HG03558 (cell line): ENCODE measurements around the gene ANKRD49.
A peak's percentile ranks its signal among the peaks of the same experiment; 100 is the strongest.

ENCODE experiments used
- ATAC-seq: cut with Tn5 transposase; IDR thresholded peaks from one replicate; pipeline ENCODE4 v1.9.1; 2021; ENCODE audit warnings: moderate number of reproducible peaks; ENCODE audit not compliant: unreplicated experiment; ENCODE audit errors: extremely low read depth

Gene ANKRD49

GRCh38 chr11:94537031-94537600 is 43.3 kb downstream of the ANKRD49 start:
- no peak for ATAC-seq

GRCh38 chr11:94539420-94539819 is 45.6 kb downstream of the ANKRD49 start:
- no peak for ATAC-seq

DNA sequence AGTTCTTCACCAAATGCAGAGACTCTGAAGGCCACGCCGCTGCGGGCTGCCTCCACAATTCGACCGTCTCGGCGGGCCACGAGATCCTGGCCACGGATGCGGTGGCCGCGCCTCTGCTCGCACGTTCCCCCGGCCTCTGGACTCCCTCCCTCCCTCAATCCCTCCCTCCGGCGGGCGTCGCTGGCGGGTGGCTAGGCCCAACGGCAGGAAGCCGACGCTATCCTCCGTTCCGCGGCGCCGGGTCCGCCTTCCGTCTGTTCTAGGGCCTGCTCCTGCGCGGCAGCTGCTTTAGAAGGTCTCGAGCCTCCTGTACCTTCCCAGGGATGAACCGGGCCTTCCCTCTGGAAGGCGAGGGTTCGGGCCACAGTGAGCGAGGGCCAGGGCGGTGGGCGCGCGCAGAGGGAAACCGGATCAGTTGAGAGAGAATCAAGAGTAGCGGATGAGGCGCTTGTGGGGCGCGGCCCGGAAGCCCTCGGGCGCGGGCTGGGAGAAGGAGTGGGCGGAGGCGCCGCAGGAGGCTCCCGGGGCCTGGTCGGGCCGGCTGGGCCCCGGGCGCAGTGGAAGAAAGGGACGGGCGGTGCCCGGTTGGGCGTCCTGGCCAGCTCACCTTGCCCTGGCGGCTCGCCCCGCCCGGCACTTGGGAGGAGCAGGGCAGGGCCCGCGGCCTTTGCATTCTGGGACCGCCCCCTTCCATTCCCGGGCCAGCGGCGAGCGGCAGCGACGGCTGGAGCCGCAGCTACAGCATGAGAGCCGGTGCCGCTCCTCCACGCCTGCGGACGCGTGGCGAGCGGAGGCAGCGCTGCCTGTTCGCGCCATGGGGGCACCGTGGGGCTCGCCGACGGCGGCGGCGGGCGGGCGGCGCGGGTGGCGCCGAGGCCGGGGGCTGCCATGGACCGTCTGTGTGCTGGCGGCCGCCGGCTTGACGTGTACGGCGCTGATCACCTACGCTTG is 50.2 kb downstream of the ANKRD49 start, which contains the start of gene FUT4:
Gene FUT4, plus strand, starts transcription at position 227 of the 951 bp plus-strand sequence. Its CDS starts 213 bp downstream, at position 440.
- peak; percentile 70 for ATAC-seq

GRCh38 chr11:94544646-94545263 is 51.0 kb downstream of the ANKRD49 start:
- no peak for ATAC-seq

GRCh38 chr11:94545264-94546161 is 51.7 kb downstream of the ANKRD49 start:
- no peak for ATAC-seq

GRCh38 chr11:94546162-94546470 is 52.3 kb downstream of the ANKRD49 start:
- ATAC-seq = no peak

DNA sequence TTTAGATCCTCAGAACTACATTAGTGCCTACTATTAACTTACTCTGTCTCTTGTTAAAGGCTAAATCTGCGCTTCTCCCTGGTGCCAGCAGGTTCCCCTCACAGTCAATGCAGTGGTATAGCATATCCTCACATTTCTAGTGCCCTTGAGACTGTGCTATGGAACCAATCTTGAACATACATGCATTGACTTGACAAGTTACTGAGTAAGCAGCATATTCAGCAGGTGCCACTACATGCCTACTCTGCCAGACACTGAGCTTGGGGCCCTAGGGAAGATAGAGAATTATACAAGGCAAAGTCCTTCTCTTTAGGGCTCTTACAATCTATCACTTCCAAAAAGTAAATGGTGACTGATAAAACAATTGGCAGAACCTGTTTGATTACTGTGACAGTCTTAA is 53.1 kb downstream of the ANKRD49 start:
- no peak for ATAC-seq

DNA sequence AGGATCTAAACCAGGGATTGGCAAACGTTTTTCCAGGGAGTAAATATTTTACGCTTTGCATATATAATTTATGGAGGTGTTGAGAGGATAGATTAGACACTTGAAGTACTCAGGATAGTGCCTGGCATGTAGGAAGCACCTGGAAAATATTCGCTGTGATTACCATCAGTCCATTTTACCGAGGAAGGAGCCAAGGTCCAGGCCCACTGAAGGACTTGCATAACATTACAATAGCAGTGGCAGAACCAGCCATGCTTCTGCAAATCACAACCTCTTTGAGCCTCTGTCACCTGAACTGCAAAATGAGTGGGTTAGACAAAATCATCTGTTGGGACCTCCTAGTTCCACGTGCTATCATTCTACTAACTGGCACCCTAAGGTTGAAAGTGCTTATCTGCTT is 55.4 kb downstream of the ANKRD49 start:
- ATAC-seq = no peak
